ENCODE data around the gene TBCD. TPM values are rescaled to one million over a fixed set of nuclear protein-coding genes. Genes with fewer than 3 reads are reported as not detected.

Gene TBCD
- polyA plus RNA-seq, 1 donor from 2014 or later, result 67.2 TPM

- Histone ChIP-seq H4K20me1 (ENCODE audit: insufficient read depth) (no peaks in the 10 kb centered on the region), H3K9me2 (ENCODE audit: insufficient read depth, low read length) (no peaks in the 10 kb centered on the region), H3K9me3 (ENCODE audit: low read length) (no peaks in the 10 kb centered on the region), H3K36me3 (ENCODE audit: insufficient read depth, low read length) (no peaks in the 10 kb centered on the region), H3K27ac (ENCODE audit: low read length) (no peak overlapping the region), H3K27me3 (ENCODE audit: insufficient read depth, low read depth, low read length) (no peaks in the 10 kb centered on the region), H3K79me2 (replicated peaks; ENCODE audit: insufficient read depth, low read length) (no peaks in the 10 kb centered on the region), H3F3A (ENCODE audit: insufficient read depth, low read length, poor library complexity, severe bottlenecking) (no peaks in the 10 kb centered on the region), H3K4me3 (ENCODE audit: low read length) (no peak overlapping the region), H2AFZ (ENCODE audit: low read depth, low read length) (no peak overlapping the region), H3K4me2 (ENCODE audit: low read length) (no peak overlapping the region), H3K9ac (ENCODE audit: low read length) (no peak overlapping the region)
- TF ChIP-seq CTCF (IDR thresholded peaks at IDR 0.05; ENCODE audit: poor library complexity, severe bottlenecking) (no peak), SMC3 (conservative IDR thresholded peaks at IDR 0.05; ENCODE audit: poor library complexity) (no peak), REST (IDR thresholded peaks at IDR 0.05; ENCODE audit: borderline replicate concordance) (no peak), POLR2AphosphoS5 (IDR thresholded peaks at IDR 0.05) (no peak), MXI1 (conservative IDR thresholded peaks at IDR 0.05; ENCODE audit: poor library complexity, severe bottlenecking) (no peak), EZH2 (IDR thresholded peaks at IDR 0.05; ENCODE audit: borderline replicate concordance, insufficient read depth, low read length, poor library complexity, severe bottlenecking) (no peak), RAD21 (conservative IDR thresholded peaks at IDR 0.05) (no peak), EP300 (conservative IDR thresholded peaks at IDR 0.05; ENCODE audit: poor library complexity, severe bottlenecking) (no peak), TAF1 (IDR thresholded peaks at IDR 0.05; ENCODE audit: low read depth) (no peak)
Measured at GRCh38 chr17:82960419-82961271, 208.8 kb downstream of the TBCD start.

- Histone ChIP-seq H3K9me2 (ENCODE audit: insufficient read depth, low read length) (no peaks in the 10 kb centered on the region), H3K27ac (ENCODE audit: low read length) (no peak overlapping the region), H3F3A (ENCODE audit: insufficient read depth, low read length, poor library complexity, severe bottlenecking) (no peaks in the 10 kb centered on the region), H2AFZ (ENCODE audit: low read depth, low read length) (no peak overlapping the region), H4K20me1 (ENCODE audit: insufficient read depth) (no peaks in the 10 kb centered on the region), H3K4me3 (ENCODE audit: low read length) (no peak overlapping the region), H3K79me2 (replicated peaks; ENCODE audit: insufficient read depth, low read length) (no peaks in the 10 kb centered on the region), H3K9ac (ENCODE audit: low read length) (no peak overlapping the region), H3K9me3 (ENCODE audit: low read length) (no peaks in the 10 kb centered on the region), H3K4me2 (ENCODE audit: low read length) (no peak overlapping the region), H3K27me3 (ENCODE audit: insufficient read depth, low read depth, low read length) (no peaks in the 10 kb centered on the region), H3K36me3 (ENCODE audit: insufficient read depth, low read length) (no peaks in the 10 kb centered on the region)
- TF ChIP-seq MXI1 (conservative IDR thresholded peaks at IDR 0.05; ENCODE audit: poor library complexity, severe bottlenecking) (no peak), REST (IDR thresholded peaks at IDR 0.05; ENCODE audit: borderline replicate concordance) (no peak), SMC3 (conservative IDR thresholded peaks at IDR 0.05; ENCODE audit: poor library complexity) (no peak), EZH2 (IDR thresholded peaks at IDR 0.05; ENCODE audit: borderline replicate concordance, insufficient read depth, low read length, poor library complexity, severe bottlenecking) (no peak), RAD21 (conservative IDR thresholded peaks at IDR 0.05) (no peak), POLR2AphosphoS5 (IDR thresholded peaks at IDR 0.05) (no peak), TAF1 (IDR thresholded peaks at IDR 0.05; ENCODE audit: low read depth) (no peak), EP300 (conservative IDR thresholded peaks at IDR 0.05; ENCODE audit: poor library complexity, severe bottlenecking) (no peak), CTCF (IDR thresholded peaks at IDR 0.05; ENCODE audit: poor library complexity, severe bottlenecking) (no peak)
Measured at GRCh38 chr17:82961366-82962162, 209.7 kb downstream of the TBCD start.

All from neural cell (in vitro differentiated cells).